Measurements from ENCODE around the gene CST9L.

- TF ChIP-seq CTCF (IDR thresholded peaks at IDR 0.05; ENCODE audit: low read depth, low read length), result no peak
- no peak for TF ChIP-seq POLR2A (IDR thresholded peaks at IDR 0.05; ENCODE audit: extremely low read depth, insufficient read length)
These were observed 34.4 kb upstream of the CST9L start for GRCh38 chr20:23602699-23603098.
